Central memory CD8-positive, alpha-beta T cell (primary cell): ENCODE results near the gene SLC51A.
"Not testable (repeated sequence)": the region's sequence is repeated elsewhere in the genome, so short reads cannot be mapped to it uniquely, and the experiment has no call there.

Experiments used
- ATAC-seq: fragments of 150-1000 bp; cut with Tn5 transposase; replicated peaks from 2 replicates; pipeline ENCODE4 v1.10.0; 2022; ENCODE audit warnings: mild to moderate bottlenecking, moderate FRiP score, moderate number of reproducible peaks; ENCODE audit not compliant: poor library complexity, severe bottlenecking; ENCODE audit errors: extremely low read depth
- DNase-seq, 2 donors: peaks; one replicate each; pipeline ENCODE4 v3.0.0; 2021; ENCODE audit warnings: low spot score in 2 of 2
- H3K27ac Mint-ChIP-seq: one replicate; pipeline ENCODE4 v1.8.0; 2022; ENCODE audit warnings: low read depth, mild to moderate bottlenecking, moderate library complexity, mixed read lengths
- H3K27me3 Mint-ChIP-seq: one replicate; pipeline ENCODE4 v1.8.0; 2022; ENCODE audit warnings: mixed read lengths
- H3K36me3 Mint-ChIP-seq: one replicate; pipeline ENCODE4 v1.8.0; 2022; ENCODE audit warnings: mild to moderate bottlenecking, moderate library complexity, mixed read lengths; ENCODE audit not compliant: insufficient read depth
- H3K4me1 Mint-ChIP-seq: one replicate; pipeline ENCODE4 v1.8.0; 2022; ENCODE audit warnings: mixed read lengths
- H3K4me3 Mint-ChIP-seq: one replicate; pipeline ENCODE4 v1.8.0; 2022; ENCODE audit warnings: mild to moderate bottlenecking, moderate library complexity, mixed read lengths
- H3K9me3 Mint-ChIP-seq: one replicate; pipeline ENCODE4 v1.8.0; 2022; ENCODE audit warnings: mixed read lengths

The SLC51A gene

DNA sequence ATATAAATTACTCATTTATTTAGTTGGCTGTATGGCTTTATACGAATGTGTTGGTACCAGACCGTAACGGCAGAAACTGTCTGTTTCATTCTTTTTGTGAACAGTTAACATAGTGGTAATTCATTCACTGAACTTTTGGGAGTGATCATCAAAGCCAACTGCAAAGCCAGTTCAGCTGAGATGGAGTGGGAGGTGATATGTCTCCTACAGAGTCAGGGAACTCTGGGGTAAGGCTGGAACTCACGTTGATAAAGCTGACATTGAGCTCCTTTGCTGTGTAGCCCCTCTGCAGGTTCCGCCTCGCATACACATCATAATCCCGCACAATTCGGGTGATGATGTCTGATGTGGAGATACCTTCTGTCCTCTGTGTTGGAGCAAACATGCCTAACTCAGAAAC is 25.4 kb downstream of the SLC51A start:
- H3K4me1 Mint-ChIP-seq, result peaks cover 9% of the 10 kb centered on the region
- ATAC-seq (no peak), DNase-seq (no peak)
- H3K9me3 Mint-ChIP-seq, result no peaks in the 10 kb centered on the region
- no peaks in the 10 kb centered on the region for H3K27me3 Mint-ChIP-seq
- no peak overlapping the region for H3K27ac Mint-ChIP-seq
- H3K4me3 Mint-ChIP-seq, result no peak overlapping the region
- H3K36me3 Mint-ChIP-seq, result peaks cover 34% of the 10 kb centered on the region

GRCh38 chr3:196244166-196244565 is 27.8 kb downstream of the SLC51A start:
- H3K36me3 Mint-ChIP-seq, result peaks cover 32% of the 10 kb centered on the region
- not testable (repeated sequence) for H3K4me1 Mint-ChIP-seq, H3K4me3 Mint-ChIP-seq, DNase-seq, ATAC-seq, H3K9me3 Mint-ChIP-seq, H3K27ac Mint-ChIP-seq, H3K27me3 Mint-ChIP-seq

DNA sequence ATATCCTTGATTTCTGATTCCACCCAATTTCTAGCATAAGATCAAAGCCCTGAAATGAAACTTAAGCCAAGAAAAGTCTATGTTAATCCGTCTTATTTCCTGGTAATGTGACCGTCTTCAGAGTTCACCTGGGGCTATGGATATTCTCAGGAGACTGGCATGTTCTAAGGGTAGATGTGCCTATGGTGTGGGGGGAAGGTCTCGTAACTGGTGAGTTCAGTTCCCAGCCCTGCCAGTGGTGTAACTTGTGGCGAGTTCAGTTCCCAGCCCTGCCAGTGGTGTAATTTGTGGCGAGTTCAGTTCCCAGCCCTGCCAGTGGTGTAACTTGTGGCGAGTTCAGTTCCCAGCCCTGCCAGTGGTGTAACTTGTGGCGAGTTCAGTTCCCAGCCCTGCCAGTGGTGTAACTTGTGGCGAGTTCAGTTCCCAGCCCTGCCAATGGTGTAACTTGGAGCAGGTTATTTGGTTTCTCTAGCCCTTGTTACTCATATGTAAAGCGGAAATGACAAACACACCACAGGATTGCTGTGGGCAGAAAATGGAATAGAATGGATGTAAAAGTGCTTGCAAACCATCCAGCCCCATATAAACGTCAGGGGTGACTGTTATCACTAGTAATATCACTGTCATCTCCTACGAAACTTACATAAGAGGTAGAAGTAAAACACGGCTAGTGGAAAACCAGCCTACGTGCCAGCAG is 30.4 kb downstream of the SLC51A start:
- Mint-ChIP-seq H3K9me3 (no peaks in the 10 kb centered on the region), H3K27ac (no peak overlapping the region), H3K36me3 (peaks cover 21% of the 10 kb centered on the region), H3K4me1 (no peaks in the 10 kb centered on the region), H3K4me3 (no peak overlapping the region), H3K27me3 (no peaks in the 10 kb centered on the region)
- ATAC-seq, result no peak
- DNase-seq, result no peak

GRCh38 chr3:196251918-196252317 is 35.6 kb downstream of the SLC51A start:
- Mint-ChIP-seq H3K4me3 (no peak overlapping the region), H3K27ac (no peak overlapping the region), H3K27me3 (no peaks in the 10 kb centered on the region), H3K4me1 (peaks cover 12% of the 10 kb centered on the region), H3K9me3 (no peaks in the 10 kb centered on the region), H3K36me3 (peaks cover 21% of the 10 kb centered on the region)
- no peak for DNase-seq
- ATAC-seq, result no peak

DNA sequence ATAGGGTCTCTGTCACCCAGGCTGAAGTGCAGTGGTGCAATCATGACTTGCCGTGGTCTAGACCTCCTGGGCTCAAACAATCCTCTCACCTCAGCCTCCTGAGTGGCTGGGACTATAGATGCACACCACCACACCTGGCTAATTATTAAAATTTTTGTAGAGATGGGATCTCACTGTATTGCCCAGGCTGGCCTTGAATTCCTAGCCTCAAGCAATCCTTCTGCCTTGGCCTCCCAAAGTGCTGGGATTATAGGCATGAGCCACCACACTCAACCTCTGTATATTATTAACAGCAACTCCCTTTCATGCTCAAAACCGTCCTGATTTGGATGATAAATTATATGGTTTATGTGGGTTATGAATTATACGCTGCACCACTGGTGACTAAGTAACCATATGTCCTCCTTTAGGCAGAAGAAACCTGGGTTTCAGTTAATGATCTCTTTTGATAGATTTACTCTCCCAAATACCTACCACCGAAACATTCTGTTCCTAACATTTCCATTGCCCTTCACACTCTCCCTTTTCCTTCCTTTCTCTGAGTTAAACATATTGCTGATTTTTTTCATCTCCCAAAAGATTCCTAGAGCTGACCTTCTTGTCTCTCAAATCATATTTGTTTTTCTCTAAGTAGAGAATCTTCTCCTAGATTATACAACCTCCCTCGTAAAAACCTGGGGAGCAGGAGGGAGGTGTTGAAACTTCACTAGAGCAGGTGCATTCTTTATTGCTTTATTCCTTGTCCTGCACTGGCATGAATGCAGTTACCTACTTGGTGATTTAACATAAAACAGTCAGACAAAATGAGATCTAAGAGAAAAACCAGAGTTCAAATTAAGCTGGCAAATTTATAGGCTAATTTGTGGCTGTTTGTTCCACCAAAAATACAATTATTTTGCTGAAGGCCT is 38.3 kb downstream of the SLC51A start:
- Mint-ChIP-seq H3K27me3 (no peaks in the 10 kb centered on the region), H3K36me3 (peaks cover 19% of the 10 kb centered on the region), H3K4me1 (peaks cover 12% of the 10 kb centered on the region), H3K9me3 (no peaks in the 10 kb centered on the region), H3K27ac (peak overlapping the region; percentile 22), H3K4me3 (no peak overlapping the region)
- DNase-seq, result no peak
- ATAC-seq, result no peak

DNA sequence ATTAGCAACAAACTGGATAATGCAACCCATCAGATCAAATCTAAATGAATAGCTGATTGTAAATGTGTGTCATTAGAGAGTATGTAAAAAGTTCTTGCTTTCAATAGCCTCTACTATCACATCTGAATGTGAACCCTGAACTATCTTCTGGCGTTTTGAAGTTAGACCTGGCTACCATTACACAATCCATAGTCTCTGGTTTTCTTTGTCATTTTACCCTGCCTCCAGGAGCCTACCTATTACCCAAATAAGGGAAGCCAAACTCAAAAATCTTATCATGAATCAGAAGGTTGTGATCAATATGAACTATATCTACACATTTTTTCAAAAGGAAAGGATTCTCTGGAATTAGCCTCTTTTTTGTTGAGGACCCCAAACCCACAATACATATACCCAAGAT is 39.4 kb downstream of the SLC51A start:
- ATAC-seq, result no peak
- Mint-ChIP-seq H3K36me3 (peaks cover 17% of the 10 kb centered on the region), H3K27me3 (no peaks in the 10 kb centered on the region), H3K4me3 (no peak overlapping the region), H3K4me1 (peaks cover 12% of the 10 kb centered on the region), H3K27ac (no peak overlapping the region), H3K9me3 (no peaks in the 10 kb centered on the region)
- DNase-seq, result no peak

DNA sequence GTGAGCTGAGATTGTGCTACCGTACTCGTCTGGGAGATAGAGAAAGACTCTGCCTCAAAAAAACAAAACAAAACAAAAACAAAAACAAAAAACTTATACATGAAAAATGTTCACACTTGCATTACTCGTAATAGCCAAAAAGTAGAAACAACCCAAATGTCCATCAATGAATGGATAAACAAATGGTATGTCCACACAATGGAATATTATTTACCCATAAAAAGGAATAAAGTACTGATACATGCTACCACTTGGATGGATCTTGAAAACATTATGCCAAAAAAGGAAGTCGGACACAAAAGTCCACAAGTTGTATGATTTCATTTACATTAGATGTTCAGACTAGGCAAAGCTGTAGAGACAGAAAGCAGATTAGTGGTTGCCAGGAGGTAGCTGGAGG is 44.5 kb downstream of the SLC51A start:
- Mint-ChIP-seq H3K27me3 (no peaks in the 10 kb centered on the region), H3K36me3 (peaks cover 23% of the 10 kb centered on the region), H3K4me3 (no peak overlapping the region), H3K27ac (no peak overlapping the region), H3K9me3 (no peaks in the 10 kb centered on the region), H3K4me1 (peaks cover 12% of the 10 kb centered on the region)
- no peak for ATAC-seq
- DNase-seq, result no peak

DNA sequence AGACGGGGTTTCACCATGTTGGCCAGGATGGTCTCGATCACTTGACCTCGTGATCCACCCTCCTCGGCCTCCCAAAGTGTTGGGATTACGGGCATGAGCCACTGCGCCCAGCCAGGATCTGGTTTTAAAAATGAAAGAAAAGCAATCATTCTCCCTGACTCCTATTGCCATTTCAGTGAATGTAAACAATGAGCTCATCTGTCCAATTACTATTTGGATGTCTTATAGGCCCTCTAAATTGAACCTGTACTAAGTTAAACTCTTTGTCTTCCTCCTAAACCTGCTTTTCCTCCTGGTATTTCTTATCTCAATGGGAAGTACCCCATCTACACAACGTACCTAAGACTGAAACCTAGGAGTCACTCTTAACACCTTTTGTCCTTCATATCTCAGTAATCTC is 47.5 kb downstream of the SLC51A start:
- ATAC-seq (no peak), DNase-seq (no peak)
- peaks cover 38% of the 10 kb centered on the region for H3K36me3 Mint-ChIP-seq
- H3K27me3 Mint-ChIP-seq, result no peaks in the 10 kb centered on the region
- H3K4me1 Mint-ChIP-seq, result peaks cover 12% of the 10 kb centered on the region
- H3K9me3 Mint-ChIP-seq, result no peaks in the 10 kb centered on the region
- no peak overlapping the region for H3K4me3 Mint-ChIP-seq
- H3K27ac Mint-ChIP-seq, result no peak overlapping the region

DNA sequence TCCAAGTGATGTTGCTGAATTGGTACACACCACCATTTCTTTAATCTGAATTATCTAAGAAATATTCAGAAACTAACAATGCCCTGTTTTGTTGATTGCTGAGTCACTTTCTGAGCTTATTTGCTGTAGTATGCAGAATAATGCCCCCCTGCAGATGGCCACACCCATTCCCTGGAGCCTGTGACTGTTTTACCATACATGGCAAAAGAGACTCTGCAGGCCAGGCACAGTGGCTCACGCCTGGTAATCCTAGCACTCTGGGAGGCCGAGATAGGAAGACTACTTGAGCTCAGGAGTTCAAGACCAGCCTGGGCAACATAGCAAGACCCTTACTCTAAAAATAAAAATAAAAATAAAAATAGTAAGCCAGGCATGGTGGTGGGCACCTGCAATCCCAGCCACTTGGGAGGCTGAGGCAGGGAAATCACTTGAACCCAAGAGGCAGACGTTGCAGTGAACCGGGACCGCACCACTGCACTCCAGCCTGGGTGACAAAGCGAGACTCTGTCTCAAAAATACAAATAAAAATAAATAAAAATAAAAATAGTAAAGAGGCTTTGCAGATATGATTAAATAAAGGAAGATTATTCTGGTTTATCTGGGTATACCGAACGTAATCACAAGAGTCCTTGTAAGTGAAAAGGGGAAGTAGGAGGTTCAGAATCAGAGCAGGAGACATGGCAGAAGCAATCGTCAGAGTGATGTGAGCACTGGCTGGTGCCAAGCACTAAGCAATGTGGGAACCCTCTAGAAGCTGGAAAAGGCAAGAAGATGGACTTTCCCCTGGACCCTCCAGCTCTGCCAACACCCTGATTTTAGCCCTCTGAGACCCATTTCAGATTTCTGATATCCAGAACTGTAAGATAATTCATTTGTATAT is 52.2 kb downstream of the SLC51A start:
- H3K27me3 Mint-ChIP-seq, result no peaks in the 10 kb centered on the region
- H3K9me3 Mint-ChIP-seq, result no peaks in the 10 kb centered on the region
- DNase-seq, result no peak
- peaks cover 26% of the 10 kb centered on the region for H3K4me1 Mint-ChIP-seq
- no peak overlapping the region for H3K27ac Mint-ChIP-seq
- no peak overlapping the region for H3K4me3 Mint-ChIP-seq
- ATAC-seq, result no peak
- H3K36me3 Mint-ChIP-seq, result peaks cover 42% of the 10 kb centered on the region

- H3K4me1 Mint-ChIP-seq, result peaks cover 32% of the 10 kb centered on the region
- no peak overlapping the region for H3K27ac Mint-ChIP-seq
- no peaks in the 10 kb centered on the region for H3K9me3 Mint-ChIP-seq
- no peak overlapping the region for H3K4me3 Mint-ChIP-seq
- DNase-seq, result no peak
- ATAC-seq, result no peak
- H3K36me3 Mint-ChIP-seq, result peaks cover 30% of the 10 kb centered on the region
- no peaks in the 10 kb centered on the region for H3K27me3 Mint-ChIP-seq
Measured at GRCh38 chr3:196270499-196270898, 54.2 kb downstream of the SLC51A start.

- H3K27me3 Mint-ChIP-seq, result no peaks in the 10 kb centered on the region
- H3K36me3 Mint-ChIP-seq, result peaks cover 12% of the 10 kb centered on the region
- H3K27ac Mint-ChIP-seq, result peak overlapping the region; percentile 83
- H3K4me3 Mint-ChIP-seq, result peak overlapping the region; percentile 61
- H3K4me1 Mint-ChIP-seq, result peaks cover 32% of the 10 kb centered on the region
- DNase-seq (no peak), ATAC-seq (no peak)
- no peaks in the 10 kb centered on the region for H3K9me3 Mint-ChIP-seq
Measured at GRCh38 chr3:196272826-196273225, 56.5 kb downstream of the SLC51A start.

DNA sequence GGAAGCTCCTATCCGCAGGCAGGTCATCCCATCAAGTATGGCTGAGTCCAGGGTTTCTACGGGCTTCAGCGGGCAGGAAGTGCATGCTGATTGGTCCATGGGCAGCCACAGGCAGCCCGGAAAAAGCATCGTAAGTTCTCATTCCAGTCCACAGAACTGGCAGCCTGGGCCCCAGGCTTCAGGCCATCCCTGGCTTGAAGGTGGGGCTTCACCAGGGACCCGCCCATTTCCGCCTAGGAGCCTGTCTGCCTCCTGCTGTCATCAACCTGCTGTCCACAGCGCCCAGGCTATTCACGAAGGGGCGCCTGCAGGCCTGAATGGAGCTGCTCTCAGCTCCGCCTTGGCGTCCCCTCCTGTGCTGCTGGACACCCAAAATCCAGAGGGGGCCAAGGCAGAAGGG is 57.3 kb downstream of the SLC51A start:
- peak overlapping the region; percentile 61 for H3K4me3 Mint-ChIP-seq
- H3K36me3 Mint-ChIP-seq, result peaks cover 9% of the 10 kb centered on the region
- H3K27ac Mint-ChIP-seq, result peak overlapping the region; percentile 83
- peaks cover 38% of the 10 kb centered on the region for H3K4me1 Mint-ChIP-seq
- no peaks in the 10 kb centered on the region for H3K9me3 Mint-ChIP-seq
- no peak for ATAC-seq
- H3K27me3 Mint-ChIP-seq, result no peaks in the 10 kb centered on the region
- no peak for DNase-seq
